ENCODE data around the gene ITSN1.

DNA sequence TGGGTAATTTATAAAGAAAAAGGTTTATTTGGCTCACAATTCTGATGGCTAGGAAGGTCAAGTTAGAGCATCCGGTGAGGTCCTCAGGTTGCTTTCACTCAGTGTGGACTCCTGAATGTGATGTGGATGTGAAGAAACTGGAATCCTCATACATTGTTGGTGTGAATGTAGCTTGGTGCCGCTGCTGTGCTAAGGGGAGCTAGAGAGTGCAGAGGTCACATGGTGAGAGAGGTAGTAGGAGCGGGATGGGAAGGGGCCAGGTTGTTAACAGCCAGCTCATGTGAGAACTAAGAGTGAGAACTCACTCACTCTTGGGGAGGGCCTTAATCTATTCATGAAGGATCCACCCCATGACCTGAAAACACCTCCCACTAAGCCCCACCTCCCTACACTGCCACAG lies 21.8 kb downstream of the ITSN1 start:
- no peak for TF ChIP-seq CTCF (IDR thresholded peaks at IDR 0.05; ENCODE audit: low read depth, low read length, missing input control)
- TF ChIP-seq RAD21 (IDR thresholded peaks at IDR 0.05) = no peak
- TF ChIP-seq SP1 (IDR thresholded peaks at IDR 0.05) = no peak
- no peak for TF ChIP-seq YY1 (IDR thresholded peaks at IDR 0.05)
- TF ChIP-seq, protein P1, sequence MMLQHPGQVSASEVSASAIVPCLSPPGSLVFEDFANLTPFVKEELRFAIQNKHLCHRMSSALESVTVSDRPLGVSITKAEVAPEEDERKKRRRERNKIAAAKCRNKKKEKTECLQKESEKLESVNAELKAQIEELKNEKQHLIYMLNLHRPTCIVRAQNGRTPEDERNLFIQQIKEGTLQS (IDR thresholded peaks at IDR 0.05) = no peak
- TF ChIP-seq FOXA2 (IDR thresholded peaks at IDR 0.05) = no peak
- TF ChIP-seq EGR1 (IDR thresholded peaks at IDR 0.05; ENCODE audit: low read depth in 2 of 2) = no peak
- no peak for TF ChIP-seq GABPA (IDR thresholded peaks at IDR 0.05 in 1 of 2, conservative IDR thresholded peaks at IDR 0.05 in 1 of 2)
- no peak for TF ChIP-seq MAX (IDR thresholded peaks at IDR 0.05)

Measured in liver (tissue), 3 donors.